ENCODE data around the gene HTATSF1.

The HTATSF1 gene

DNA sequence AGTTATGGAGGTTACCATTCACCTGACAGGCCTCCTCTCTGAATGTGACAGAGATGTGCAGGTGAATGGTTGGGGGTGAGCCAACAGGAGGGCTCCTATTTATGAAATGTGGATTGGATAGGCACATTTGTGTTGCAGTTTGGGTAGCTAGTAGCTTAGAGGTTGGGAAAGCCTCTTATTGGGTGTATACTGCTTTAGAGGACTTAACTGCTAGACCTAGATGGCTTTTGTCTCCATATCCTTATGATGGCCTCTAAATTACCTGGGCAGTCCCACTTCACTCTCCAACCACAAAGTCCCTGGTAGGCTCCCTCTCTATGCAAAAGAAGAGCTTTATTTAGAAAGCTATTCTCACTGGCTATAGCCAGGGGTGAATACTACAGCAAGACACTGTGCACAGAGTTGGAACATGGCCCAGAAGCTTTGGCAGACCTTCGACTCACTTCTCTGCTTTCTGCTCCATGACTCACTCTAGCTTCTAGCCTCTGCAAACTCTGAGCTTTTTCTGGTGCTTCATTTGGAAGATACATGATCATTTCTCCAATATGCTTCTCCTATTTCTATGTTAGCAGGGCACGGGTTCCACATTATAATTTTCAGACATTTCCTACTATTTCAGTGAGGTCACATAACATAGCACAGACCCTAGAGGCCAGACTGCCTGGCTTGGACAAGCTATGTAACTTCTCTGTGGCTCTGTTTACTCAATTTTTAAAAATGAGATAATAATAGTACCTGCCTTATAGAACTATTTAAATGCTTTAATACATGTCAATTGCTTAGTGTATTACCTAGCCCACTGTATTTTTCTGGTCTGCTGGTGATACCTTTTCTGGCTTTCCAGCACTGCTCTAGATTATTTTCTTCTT, 28.6 kb downstream of the HTATSF1 start:
- no peak overlapping the region for H3K4me3 ChIP-seq (ENCODE audit: low read depth, low read length)
- TF ChIP-seq, protein P1, sequence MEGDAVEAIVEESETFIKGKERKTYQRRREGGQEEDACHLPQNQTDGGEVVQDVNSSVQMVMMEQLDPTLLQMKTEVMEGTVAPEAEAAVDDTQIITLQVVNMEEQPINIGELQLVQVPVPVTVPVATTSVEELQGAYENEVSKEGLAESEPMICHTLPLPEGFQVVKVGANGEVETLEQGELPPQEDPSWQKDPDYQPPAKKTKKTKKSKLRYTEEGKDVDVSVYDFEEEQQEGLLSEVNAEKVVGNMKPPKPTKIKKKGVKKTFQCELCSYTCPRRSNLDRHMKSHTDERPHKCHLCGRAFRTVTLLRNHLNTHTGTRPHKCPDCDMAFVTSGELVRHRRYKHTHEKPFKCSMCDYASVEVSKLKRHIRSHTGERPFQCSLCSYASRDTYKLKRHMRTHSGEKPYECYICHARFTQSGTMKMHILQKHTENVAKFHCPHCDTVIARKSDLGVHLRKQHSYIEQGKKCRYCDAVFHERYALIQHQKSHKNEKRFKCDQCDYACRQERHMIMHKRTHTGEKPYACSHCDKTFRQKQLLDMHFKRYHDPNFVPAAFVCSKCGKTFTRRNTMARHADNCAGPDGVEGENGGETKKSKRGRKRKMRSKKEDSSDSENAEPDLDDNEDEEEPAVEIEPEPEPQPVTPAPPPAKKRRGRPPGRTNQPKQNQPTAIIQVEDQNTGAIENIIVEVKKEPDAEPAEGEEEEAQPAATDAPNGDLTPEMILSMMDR (IDR thresholded peaks at IDR 0.05; ENCODE audit: low read depth, low read length, missing control alignments) = no peak
- DNase-seq (ENCODE audit: low read depth) = peak; percentile 76
- in situ Hi-C loops (cut with HindIII; ENCODE audit: low sequenced_read_pairs) = no loop called here

DNA sequence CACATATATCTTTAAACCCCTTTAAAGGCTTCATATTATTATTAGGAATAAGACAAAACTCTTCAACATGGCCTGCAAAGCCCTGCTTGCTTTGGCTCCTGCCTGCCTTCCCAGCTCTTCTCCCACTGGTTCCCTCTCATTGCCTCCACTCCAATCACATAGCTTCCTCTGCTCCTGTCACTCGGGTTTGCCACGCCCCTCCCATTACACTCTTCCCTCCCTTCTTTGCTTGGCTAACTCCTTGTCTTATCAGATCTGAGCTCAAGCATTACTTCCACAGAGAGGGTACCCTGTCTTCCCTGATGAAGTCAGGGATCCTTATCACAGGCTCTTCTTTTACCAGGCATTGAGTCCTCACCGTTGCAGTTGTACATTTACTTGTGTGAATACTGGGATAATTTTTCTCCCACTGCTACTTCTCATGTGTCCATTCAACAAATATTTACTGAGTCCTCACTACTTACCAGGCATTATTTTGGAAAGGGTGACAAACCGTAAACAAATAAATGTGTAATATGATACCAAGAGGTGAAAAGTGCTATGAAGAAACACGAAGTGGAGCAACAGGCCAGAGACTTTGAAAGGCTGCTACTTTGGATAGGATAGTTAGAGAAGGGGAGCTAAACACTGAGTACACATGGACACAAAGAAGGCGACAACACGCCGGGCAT, 31.4 kb downstream of the HTATSF1 start:
- in situ Hi-C loops (cut with HindIII; ENCODE audit: low sequenced_read_pairs) = no loop called here
- TF ChIP-seq, protein P1 (IDR thresholded peaks at IDR 0.05; ENCODE audit: low read depth, low read length, missing control alignments) = no peak
- no peak for DNase-seq (ENCODE audit: low read depth)
- no peak overlapping the region for H3K4me3 ChIP-seq (ENCODE audit: low read depth, low read length)

DNA sequence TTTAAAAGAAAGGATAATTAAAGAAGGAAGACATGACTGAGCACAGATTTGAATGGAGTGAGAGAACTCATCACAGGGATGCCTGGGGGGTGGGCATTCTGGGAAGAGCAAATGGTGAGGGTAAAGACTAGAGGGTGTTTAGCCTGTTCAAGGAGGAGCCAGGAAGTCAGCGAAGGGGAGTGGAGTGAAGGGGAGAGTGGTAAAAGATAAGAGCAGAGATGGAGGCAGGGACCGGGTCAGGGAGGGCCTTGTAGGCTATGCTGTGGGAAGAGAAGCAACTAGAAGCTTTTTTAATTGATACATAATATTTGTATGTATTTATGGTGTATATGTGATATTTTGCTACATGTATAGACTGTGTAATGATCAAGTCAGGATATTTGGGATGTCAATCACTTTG, 32.4 kb downstream of the HTATSF1 start:
- DNase-seq (ENCODE audit: low read depth) = no peak
- in situ Hi-C loops (cut with HindIII; ENCODE audit: low sequenced_read_pairs) = no loop called here
- H3K4me3 ChIP-seq (ENCODE audit: low read depth, low read length) = no peak overlapping the region
- TF ChIP-seq, protein P1 (IDR thresholded peaks at IDR 0.05; ENCODE audit: low read depth, low read length, missing control alignments) = no peak

DNA sequence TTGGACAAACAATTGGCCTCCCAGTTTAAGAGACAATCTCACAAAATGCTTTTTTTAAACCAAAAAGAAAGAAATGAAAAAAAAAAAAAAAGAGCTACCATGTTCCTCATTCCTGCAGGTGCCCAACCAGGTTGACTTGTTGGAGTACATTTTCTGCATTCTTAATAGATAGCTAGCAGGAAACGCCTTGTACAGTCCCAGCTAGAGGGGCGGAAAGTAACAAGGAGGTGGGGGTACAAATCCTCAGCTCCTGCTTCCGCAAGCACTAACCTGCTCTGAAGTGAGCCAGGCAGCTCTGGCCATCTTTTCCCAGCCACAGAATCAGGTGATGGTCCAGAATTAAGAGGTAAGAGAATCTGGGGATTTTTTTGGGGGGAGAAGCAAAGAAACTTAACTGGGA, 34.6 kb downstream of the HTATSF1 start, which contains the start of gene VGLL1:
VGLL1 (plus strand) TSS at position 265 of the 400 bp plus-strand sequence. CDS start 3,806 bp downstream, outside the sequence.
- no peak for DNase-seq (ENCODE audit: low read depth)
- H3K4me3 ChIP-seq (ENCODE audit: low read depth, low read length) = no peak within 1 kb of the TSS
- in situ Hi-C loops (cut with HindIII; ENCODE audit: low sequenced_read_pairs) = no loop called here
- TF ChIP-seq, protein P1 (IDR thresholded peaks at IDR 0.05; ENCODE audit: low read depth, low read length, missing control alignments) = no peak

DNA sequence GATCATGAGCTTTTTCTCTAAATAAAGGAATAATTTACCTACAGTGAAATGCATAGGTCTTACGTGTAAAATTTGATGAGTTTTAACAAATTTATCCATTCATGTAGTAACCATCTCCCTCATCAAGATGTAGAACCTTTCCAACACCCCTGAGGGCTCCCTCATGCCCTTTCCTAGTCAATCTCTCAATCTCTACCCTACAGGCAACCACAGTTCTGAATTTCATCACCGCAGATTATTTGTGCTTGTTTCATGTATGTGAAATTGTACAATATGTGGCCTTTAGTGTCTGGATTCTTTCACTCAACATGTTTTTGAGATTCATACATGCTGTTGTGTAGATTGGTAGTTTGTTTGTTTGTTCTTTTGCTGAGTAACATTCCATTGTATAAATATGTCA, 36.7 kb downstream of the HTATSF1 start:
- no peak overlapping the region for H3K4me3 ChIP-seq (ENCODE audit: low read depth, low read length)
- TF ChIP-seq, protein P1 (IDR thresholded peaks at IDR 0.05; ENCODE audit: low read depth, low read length, missing control alignments) = no peak
- in situ Hi-C loops (cut with HindIII; ENCODE audit: low sequenced_read_pairs) = no loop called here
- no peak for DNase-seq (ENCODE audit: low read depth)

DNA sequence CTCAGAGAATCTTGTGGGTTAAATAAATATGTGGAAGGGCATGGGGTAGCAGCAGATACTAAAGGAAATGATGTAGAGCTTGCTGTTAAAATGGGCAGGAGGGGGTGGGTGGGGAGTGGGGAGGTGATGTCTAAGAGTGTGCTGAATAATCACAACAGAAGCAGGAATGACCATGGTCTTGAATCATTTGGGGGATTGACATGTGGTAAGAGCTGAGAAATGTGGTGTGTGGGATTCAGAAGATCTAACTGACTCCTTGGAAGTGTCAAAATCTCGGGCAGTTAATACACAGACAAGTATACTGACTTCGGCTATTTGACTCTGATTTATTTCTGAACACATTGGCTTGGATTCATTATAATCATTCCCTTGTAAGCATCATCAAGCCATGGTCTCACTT, 41.4 kb downstream of the HTATSF1 start:
- TF ChIP-seq, protein P1 (IDR thresholded peaks at IDR 0.05; ENCODE audit: low read depth, low read length, missing control alignments) = no peak
- in situ Hi-C loops (cut with HindIII; ENCODE audit: low sequenced_read_pairs) = no loop called here
- no peak overlapping the region for H3K4me3 ChIP-seq (ENCODE audit: low read depth, low read length)
- no peak for DNase-seq (ENCODE audit: low read depth)

Data from astrocyte of the cerebellum (primary cell).